ENCODE results near the gene MAN1A2. TPM values are rescaled to one million over a fixed set of nuclear protein-coding genes. Genes with fewer than 3 reads are reported as not detected.

The MAN1A2 gene
- total and polyA plus RNA-seq, 9 of the 15 experiments (the other 6 are each of a cell fraction or from before 2014, with no cell fraction given) = 4.2 to 38.4 (median 18.7) TPM

DNA sequence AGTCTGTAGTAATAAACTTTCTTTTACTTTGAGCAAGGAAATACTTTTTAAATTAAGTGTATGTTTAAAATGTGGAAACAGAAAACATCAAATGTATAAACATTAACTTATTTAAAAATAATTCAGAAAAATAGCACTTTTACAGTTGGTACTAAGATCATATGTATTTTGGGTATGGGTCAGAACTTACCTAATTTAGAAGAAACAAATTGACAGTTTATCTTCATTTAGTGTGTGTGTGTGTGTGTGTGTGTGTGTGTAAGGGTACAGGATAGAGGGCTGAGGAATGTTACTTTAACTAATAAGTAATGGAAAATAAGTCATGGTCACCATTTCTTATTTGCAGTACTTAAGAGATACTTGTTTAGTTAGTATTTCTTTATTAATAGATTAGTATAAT, 3.3 kb downstream of the MAN1A2 start (continued):
- TF ChIP-seq, protein P1, sequence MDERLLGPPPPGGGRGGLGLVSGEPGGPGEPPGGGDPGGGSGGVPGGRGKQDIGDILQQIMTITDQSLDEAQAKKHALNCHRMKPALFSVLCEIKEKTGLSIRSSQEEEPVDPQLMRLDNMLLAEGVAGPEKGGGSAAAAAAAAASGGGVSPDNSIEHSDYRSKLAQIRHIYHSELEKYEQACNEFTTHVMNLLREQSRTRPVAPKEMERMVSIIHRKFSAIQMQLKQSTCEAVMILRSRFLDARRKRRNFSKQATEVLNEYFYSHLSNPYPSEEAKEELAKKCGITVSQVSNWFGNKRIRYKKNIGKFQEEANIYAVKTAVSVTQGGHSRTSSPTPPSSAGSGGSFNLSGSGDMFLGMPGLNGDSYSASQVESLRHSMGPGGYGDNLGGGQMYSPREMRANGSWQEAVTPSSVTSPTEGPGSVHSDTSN (CRISPR knock-in tag; IDR thresholded peaks at IDR 0.05; ENCODE audit: low read depth) = no peak
- TF ChIP-seq, protein P1 (tag; conservative IDR thresholded peaks at IDR 0.05; ENCODE audit: low read depth) = no peak
- TF ChIP-seq, protein P2, sequence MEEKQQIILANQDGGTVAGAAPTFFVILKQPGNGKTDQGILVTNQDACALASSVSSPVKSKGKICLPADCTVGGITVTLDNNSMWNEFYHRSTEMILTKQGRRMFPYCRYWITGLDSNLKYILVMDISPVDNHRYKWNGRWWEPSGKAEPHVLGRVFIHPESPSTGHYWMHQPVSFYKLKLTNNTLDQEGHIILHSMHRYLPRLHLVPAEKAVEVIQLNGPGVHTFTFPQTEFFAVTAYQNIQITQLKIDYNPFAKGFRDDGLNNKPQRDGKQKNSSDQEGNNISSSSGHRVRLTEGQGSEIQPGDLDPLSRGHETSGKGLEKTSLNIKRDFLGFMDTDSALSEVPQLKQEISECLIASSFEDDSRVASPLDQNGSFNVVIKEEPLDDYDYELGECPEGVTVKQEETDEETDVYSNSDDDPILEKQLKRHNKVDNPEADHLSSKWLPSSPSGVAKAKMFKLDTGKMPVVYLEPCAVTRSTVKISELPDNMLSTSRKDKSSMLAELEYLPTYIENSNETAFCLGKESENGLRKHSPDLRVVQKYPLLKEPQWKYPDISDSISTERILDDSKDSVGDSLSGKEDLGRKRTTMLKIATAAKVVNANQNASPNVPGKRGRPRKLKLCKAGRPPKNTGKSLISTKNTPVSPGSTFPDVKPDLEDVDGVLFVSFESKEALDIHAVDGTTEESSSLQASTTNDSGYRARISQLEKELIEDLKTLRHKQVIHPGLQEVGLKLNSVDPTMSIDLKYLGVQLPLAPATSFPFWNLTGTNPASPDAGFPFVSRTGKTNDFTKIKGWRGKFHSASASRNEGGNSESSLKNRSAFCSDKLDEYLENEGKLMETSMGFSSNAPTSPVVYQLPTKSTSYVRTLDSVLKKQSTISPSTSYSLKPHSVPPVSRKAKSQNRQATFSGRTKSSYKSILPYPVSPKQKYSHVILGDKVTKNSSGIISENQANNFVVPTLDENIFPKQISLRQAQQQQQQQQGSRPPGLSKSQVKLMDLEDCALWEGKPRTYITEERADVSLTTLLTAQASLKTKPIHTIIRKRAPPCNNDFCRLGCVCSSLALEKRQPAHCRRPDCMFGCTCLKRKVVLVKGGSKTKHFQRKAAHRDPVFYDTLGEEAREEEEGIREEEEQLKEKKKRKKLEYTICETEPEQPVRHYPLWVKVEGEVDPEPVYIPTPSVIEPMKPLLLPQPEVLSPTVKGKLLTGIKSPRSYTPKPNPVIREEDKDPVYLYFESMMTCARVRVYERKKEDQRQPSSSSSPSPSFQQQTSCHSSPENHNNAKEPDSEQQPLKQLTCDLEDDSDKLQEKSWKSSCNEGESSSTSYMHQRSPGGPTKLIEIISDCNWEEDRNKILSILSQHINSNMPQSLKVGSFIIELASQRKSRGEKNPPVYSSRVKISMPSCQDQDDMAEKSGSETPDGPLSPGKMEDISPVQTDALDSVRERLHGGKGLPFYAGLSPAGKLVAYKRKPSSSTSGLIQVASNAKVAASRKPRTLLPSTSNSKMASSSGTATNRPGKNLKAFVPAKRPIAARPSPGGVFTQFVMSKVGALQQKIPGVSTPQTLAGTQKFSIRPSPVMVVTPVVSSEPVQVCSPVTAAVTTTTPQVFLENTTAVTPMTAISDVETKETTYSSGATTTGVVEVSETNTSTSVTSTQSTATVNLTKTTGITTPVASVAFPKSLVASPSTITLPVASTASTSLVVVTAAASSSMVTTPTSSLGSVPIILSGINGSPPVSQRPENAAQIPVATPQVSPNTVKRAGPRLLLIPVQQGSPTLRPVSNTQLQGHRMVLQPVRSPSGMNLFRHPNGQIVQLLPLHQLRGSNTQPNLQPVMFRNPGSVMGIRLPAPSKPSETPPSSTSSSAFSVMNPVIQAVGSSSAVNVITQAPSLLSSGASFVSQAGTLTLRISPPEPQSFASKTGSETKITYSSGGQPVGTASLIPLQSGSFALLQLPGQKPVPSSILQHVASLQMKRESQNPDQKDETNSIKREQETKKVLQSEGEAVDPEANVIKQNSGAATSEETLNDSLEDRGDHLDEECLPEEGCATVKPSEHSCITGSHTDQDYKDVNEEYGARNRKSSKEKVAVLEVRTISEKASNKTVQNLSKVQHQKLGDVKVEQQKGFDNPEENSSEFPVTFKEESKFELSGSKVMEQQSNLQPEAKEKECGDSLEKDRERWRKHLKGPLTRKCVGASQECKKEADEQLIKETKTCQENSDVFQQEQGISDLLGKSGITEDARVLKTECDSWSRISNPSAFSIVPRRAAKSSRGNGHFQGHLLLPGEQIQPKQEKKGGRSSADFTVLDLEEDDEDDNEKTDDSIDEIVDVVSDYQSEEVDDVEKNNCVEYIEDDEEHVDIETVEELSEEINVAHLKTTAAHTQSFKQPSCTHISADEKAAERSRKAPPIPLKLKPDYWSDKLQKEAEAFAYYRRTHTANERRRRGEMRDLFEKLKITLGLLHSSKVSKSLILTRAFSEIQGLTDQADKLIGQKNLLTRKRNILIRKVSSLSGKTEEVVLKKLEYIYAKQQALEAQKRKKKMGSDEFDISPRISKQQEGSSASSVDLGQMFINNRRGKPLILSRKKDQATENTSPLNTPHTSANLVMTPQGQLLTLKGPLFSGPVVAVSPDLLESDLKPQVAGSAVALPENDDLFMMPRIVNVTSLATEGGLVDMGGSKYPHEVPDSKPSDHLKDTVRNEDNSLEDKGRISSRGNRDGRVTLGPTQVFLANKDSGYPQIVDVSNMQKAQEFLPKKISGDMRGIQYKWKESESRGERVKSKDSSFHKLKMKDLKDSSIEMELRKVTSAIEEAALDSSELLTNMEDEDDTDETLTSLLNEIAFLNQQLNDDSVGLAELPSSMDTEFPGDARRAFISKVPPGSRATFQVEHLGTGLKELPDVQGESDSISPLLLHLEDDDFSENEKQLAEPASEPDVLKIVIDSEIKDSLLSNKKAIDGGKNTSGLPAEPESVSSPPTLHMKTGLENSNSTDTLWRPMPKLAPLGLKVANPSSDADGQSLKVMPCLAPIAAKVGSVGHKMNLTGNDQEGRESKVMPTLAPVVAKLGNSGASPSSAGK (IDR thresholded peaks at IDR 0.05) = no peak
- TF ChIP-seq, protein P3, sequence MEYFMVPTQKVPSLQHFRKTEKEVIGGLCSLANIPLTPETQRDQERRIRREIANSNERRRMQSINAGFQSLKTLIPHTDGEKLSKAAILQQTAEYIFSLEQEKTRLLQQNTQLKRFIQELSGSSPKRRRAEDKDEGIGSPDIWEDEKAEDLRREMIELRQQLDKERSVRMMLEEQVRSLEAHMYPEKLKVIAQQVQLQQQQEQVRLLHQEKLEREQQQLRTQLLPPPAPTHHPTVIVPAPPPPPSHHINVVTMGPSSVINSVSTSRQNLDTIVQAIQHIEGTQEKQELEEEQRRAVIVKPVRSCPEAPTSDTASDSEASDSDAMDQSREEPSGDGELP (CRISPR knock-in tag; IDR thresholded peaks at IDR 0.05; ENCODE audit: borderline replicate concordance) = no peak
- no peak for TF ChIP-seq CEBPB (tag; IDR thresholded peaks at IDR 0.05)
- TF ChIP-seq ZNF324 (CRISPR knock-in tag; IDR thresholded peaks at IDR 0.05) = no peak
- no peak for TF ChIP-seq TCFL5 (CRISPR knock-in tag; conservative IDR thresholded peaks at IDR 0.05)
- no peak for TF ChIP-seq KHSRP (IDR thresholded peaks at IDR 0.05)
- TF ChIP-seq, protein P4, sequence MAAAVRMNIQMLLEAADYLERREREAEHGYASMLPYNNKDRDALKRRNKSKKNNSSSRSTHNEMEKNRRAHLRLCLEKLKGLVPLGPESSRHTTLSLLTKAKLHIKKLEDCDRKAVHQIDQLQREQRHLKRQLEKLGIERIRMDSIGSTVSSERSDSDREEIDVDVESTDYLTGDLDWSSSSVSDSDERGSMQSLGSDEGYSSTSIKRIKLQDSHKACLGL (CRISPR knock-in tag; IDR thresholded peaks at IDR 0.05; ENCODE audit: borderline replicate concordance, poor library complexity, severe bottlenecking) = no peak
- TF ChIP-seq, protein P5, sequence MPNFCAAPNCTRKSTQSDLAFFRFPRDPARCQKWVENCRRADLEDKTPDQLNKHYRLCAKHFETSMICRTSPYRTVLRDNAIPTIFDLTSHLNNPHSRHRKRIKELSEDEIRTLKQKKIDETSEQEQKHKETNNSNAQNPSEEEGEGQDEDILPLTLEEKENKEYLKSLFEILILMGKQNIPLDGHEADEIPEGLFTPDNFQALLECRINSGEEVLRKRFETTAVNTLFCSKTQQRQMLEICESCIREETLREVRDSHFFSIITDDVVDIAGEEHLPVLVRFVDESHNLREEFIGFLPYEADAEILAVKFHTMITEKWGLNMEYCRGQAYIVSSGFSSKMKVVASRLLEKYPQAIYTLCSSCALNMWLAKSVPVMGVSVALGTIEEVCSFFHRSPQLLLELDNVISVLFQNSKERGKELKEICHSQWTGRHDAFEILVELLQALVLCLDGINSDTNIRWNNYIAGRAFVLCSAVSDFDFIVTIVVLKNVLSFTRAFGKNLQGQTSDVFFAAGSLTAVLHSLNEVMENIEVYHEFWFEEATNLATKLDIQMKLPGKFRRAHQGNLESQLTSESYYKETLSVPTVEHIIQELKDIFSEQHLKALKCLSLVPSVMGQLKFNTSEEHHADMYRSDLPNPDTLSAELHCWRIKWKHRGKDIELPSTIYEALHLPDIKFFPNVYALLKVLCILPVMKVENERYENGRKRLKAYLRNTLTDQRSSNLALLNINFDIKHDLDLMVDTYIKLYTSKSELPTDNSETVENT (CRISPR knock-in tag; IDR thresholded peaks at IDR 0.05) = no peak

Data from K562 (cell line).